ENCODE measurements around the gene KXD1. TPM values are rescaled to one million over a fixed set of nuclear protein-coding genes. Genes with fewer than 3 reads are reported as not detected.
A peak's percentile ranks its signal among the peaks of the same experiment; 100 is the strongest.
"Not testable (repeated sequence)": the region's sequence is repeated elsewhere in the genome, so short reads cannot be mapped to it uniquely, and the experiment has no call there.

The KXD1 gene, protein sequence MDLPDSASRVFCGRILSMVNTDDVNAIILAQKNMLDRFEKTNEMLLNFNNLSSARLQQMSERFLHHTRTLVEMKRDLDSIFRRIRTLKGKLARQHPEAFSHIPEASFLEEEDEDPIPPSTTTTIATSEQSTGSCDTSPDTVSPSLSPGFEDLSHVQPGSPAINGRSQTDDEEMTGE
- 84.9 and 95.9 TPM in 2 replicates for total RNA-seq (2014; rRNA removed; shearing (Covaris generic))

DNA sequence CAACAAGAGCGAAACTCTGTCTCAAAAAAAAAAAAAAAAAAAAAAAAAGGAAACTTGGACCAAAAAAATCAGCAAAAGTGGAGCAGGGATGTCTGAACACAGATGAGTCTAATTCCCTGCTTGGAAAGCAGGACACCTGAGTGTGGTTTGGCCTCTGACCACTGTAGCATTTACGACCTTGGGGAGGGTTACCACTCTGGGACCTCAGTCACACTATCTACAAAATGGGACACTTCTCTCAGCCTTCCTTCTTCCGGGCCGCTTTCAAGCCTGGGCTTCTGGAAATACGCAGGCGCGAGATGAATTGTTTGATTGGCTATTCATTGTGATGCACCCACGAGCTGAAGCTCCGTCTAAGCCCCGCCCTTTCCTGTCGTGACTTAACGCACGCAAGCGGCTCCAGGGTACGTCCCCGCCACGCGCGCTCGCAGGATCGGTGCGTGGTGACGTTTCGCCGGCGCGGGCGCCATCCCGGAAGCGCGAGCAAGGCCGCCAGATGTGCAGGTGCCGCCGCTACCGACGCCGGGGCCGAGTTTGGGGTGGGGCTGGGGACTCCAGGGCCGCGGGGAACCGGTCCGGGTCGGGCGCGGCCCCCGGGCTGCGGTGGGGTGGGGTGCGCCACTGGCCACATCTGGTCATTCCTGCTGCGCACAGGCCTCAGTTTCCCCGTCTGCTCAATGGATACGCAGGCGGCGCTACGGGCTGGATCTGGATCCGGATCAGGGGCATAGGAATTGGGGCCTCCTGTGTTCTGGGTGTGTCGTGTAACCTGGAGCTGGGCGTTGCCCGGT is at the start of gene KXD1:
Gene KXD1 (plus strand): TSS at position 460 of the 791 bp plus-strand sequence. CDS start 4,187 bp downstream, outside the sequence.
- in situ Hi-C loops (cut with HindIII; ENCODE audit: low sequenced_read_pairs) = no loop called here
- DNase-seq (ENCODE audit: low spot score) = peak; percentile 99

DNA sequence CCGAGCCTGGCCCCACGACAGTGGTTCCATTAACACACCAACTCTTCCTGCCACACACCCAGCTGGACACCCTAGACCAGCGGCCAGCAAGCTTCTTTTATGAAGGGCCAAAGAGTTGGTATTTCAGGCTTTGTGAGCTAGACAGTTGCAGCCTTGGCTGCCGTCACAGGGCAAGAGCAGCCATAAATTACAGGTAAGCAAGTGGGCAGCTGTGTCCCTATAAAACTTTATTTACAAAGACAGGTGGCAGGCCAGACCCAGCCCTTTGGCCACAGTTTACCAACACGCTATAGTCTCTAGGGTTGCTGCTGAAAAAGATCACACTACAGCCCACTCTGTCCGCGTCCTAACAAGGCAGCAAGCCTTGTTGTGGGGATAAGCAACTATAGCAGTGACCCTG is 49.1 kb upstream of the KXD1 start:
- in situ Hi-C loops (cut with HindIII; ENCODE audit: low sequenced_read_pairs) = no loop called here
- DNase-seq (ENCODE audit: low spot score) = no peak

DNA sequence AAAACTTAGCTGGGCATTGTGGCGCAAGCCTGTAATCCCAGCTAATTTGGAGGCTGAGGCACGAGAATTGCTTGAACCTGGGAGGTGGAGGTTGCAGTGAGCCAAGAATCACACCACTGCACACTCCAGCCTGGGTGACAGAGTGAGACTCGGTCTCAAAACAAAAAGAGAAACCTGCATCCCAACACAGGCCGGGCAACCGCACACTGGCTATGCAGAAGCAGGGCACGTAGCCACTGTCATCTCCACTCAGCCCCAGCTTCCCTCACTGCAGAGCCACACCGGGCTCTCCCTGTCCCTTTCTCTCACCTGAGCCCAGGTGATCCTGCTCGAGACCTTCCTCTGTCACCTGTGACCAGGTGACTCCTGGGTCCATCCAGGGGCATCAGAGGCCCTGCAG is 47.5 kb upstream of the KXD1 start:
- in situ Hi-C loops (cut with HindIII; ENCODE audit: low sequenced_read_pairs) = no loop called here
- DNase-seq (ENCODE audit: low spot score) = no peak

DNA sequence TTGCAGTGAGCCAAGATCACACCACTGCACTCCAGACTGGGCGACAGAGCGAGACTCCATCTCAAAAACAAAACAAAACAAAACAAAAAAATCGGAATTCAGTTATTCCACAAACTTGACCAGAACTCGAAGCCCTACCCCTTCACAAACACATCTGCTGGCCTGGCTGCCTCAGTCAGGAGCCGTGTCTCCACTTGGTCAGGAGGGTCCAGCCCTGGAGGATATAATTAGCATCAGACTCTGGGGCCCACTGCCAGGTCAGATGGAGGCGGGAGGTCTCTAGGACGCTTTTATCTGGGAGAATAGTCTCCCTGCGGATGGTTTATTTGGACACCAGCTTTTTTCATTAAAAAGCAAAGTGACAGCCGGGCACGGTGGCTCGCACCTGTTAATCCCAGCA is 43.8 kb upstream of the KXD1 start:
- peak; percentile 72 for DNase-seq (ENCODE audit: low spot score)
- in situ Hi-C loops (cut with HindIII; ENCODE audit: low sequenced_read_pairs) = no loop called here

DNA sequence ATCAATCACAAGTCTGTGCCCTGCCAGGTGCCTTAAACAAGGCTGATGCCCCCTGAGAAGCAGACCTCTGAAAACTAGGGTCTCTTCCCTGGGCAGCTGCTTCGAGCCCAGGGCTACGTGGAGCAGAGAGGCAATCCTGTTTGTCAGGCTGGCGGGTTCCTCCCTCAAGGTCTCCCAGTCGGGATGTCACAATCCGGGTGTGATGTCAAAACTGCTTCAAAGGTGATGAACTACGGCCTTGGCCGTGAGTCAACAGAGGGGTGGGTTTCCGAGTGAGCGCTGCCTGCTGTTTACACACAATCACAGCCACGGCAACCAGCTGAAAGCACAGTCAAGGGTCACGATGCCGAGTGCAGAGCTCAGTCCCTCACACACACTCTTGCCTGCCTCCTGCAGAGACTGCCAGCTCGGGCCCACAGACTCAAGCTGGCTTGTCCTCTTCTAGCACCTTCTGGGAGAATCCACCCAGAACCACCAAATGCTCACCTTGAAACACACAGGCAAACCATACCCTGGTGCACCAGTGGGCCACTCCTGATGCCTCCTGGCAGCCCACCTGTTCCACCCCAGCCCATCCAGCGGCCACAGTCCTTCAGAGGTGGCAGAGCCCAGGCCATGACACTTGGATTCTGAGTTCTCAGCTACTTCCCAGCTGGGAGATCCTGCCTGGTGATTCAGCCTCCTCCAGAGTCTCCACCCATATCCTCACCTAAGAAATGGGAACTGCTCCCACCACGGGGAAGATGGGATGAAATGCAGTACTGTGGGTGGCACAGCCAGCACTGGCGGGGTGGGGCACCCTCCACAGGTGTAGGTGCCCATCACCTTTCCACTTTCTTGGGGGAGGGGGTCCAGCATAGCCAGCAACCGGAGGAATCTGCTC is 42.6 kb upstream of the KXD1 start:
- no peak for DNase-seq (ENCODE audit: low spot score)
- in situ Hi-C loops (cut with HindIII; ENCODE audit: low sequenced_read_pairs) = no loop called here

DNA sequence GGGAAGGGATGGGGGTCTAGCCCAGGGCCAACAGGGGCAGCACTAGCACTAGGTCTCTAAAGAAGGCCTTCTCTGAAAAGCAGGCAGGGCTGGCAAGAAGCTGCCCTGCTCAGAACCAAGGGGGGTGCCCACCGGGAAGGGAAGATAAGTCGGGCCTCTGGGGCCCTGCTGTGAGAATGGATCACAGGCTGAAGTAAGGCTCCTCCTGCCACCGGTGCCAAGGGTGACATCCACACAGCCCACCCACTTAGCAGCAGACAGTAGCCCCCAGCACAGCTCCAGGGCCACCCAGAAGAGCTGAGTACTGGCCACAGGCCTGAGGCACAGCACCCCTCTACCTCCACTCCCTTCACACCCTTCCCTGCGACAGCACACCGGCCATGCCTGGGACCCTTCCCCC is 41.7 kb upstream of the KXD1 start:
- DNase-seq (ENCODE audit: low spot score) = no peak
- in situ Hi-C loops (cut with HindIII; ENCODE audit: low sequenced_read_pairs) = no loop called here

DNA sequence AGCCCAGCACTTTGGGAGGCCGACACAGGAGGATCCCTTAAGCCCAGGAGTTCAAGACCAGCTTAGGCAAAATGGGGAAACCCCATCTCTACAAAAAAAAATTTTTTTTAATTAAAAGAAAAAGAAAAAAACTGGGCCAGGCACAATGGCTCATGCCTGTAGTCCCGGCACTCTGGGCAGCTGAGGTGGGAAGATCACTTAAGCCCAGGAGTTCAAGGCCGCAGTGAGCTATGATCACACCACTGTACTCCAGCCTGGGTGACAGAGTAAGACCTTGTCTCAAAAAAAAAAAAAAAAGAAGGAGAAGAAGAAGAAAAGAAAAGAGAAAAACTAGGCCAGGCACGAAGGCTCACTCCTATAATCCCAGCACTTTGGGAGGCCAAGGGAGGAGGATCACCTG is 40.1 kb upstream of the KXD1 start:
- in situ Hi-C loops (cut with HindIII; ENCODE audit: low sequenced_read_pairs) = no loop called here
- DNase-seq (ENCODE audit: low spot score) = no peak

DNA sequence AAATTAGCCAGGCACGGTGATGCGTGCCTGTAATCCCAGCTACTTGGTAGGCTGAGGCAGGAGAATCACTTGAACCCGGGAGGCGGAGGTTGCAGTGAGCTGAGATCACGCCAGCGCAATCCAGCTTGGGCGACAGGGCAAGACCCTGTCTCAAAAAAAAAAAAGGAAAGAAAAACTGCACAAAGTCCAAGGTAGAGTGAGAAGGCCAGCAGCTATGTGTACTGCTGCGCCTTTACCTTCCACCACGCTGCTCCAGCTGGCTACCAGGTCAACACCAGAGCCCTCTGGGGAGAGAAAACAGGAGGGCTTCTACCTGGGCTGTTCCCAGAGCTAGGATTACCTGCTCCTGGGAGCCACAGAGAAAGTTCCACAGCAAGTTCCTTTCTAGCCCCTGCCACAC is 39.0 kb upstream of the KXD1 start:
- DNase-seq (ENCODE audit: low spot score) = no peak
- in situ Hi-C loops (cut with HindIII; ENCODE audit: low sequenced_read_pairs) = no loop called here

DNA sequence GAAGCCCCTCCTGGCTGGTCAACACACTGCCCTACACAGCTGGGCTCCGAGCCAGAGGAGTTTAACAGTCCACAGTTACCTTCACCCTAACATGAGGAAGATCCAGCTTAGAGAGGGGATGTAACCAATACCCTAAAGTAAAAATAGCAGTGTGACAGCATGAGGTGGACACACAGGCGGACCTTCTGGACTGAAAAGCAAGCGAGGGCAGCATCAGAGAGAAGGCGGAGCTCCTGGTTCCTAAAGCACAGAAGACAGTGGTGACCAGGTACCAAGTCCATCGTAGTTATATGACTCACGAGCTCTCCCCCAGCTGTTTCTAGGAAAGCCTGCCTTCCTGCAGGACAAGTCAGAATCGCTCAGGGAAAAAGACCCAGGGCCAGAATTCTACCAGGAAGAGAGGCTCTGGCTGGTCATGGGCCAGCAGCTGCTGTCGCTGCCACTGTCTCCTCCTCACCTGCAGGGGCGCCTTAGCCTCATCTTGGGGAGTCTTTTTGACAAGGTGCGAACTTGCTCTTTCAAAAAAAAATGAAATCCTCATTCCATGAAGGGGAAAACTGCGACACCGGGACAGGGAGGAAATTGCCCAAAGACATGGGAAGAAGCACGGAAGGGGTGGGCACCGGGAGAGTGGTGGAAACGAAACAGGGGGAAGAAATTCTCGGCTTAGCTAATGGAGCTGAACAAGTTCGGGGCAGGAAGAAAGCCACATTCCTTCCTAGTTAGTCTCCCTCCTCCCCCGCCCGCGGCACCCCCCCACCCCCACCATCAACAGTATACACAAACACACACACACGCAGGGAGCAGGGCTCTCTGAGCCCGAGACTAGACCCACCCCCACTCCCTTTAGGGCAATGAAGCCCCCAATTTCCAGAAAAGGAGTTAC is 37.5 kb upstream of the KXD1 start:
- in situ Hi-C loops (cut with HindIII; ENCODE audit: low sequenced_read_pairs) = no loop called here
- peak; percentile 81 for DNase-seq (ENCODE audit: low spot score)

DNA sequence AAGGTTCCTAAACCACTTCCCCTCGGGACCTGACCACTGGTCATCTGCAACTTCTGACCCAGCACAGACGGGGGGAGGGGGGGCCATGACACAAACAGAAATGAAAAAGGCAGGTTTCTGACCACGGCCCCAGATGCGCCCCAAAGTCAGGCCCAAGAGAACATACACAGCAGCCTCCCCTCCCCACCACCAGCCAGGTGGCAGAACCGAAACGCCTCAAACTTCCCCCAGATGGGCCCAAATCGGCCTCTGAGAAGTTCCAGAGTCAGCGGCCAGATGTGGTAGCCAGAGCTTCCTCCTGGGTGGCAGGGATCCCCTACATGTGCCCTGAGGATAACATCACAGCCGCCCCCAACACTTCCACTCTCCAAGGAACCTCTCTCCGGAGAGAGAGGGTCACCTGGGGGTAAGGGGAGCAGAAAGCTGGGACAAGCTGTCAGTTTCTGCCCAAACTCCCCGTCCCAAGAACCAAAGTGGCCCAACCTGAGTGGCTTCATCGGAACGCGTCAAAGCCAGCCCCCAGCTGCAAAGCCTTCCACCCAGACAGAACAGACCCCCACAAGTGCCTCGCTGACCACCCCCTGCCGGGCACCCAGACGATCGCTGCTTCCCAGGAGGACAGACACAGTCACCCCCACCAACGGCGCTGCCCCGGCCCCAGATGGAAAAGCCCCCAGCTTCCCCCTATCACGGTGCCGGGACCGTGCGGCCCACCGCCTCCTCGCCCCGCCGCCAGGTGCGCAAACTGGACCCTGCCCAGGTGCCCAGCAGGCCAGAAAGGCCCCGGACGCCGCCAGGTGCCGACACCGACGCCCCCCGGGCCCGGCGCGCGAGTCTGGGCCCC is 36.6 kb upstream of the KXD1 start:
- no peak for DNase-seq (ENCODE audit: low spot score)
- in situ Hi-C loops (cut with HindIII; ENCODE audit: low sequenced_read_pairs) = no loop called here

DNA sequence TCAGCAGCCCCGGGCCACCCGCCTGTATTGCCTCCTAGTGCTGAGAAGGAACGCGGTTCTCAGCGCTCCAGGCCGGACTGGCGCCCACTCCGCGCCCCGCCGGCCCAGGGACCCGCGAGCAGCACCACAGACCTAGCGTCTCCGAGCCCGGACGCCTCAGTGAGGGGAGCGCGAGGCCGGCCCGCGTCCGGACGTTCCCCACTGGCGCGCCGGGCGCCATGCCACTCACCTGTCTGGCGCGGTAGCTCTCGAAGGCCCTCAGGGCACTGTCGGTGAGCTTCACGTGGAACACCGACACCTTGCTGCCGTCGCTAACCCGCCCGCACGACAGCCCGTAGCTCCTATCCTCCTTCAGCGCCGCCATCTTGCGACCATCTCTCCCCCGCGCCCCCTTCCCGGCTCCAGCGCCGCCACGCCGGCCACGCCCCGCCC is 36.0 kb upstream of the KXD1 start, which contains the start of gene ELL:
Gene ELL (minus strand): TSS at position 379 of the 432 bp plus-strand sequence. CDS start 15 bp downstream, at position 364.
- no peak for DNase-seq (ENCODE audit: low spot score)
- in situ Hi-C loops (cut with HindIII; ENCODE audit: low sequenced_read_pairs) = no loop called here

DNA sequence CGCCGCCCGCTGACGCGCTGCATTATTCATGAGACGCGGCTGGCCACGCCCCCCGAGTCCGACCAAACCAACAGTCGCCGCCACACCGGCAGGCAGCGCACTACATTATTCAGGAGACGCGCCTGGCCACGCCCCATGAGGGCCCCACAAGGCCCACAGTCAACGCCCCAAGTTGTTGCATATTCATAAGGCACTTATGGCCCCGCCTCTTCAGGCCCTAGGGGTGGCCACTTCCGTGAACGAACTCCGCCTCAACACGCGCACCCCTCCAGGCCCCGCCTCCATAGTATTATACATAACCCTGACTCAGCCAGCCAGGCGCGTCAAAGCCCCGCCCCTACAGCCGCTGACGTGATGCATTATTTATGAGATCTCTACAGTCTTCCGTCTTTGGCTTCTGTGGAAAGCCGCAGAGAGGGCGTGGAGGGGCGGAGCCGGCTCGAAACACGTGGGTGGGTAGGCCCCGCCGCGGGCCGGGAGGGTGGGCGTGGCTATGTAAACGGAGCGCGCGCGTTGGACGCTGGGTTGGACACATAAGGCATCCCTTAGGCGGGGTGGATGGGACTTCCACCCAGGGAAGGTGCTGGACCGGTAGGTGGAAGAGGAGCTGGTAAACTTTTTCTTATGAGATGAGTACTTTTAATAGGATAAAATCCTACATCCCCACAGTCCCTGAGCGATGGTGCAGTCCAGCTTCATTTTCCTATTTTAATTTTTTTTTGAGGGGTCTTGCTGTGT is 35.4 kb upstream of the KXD1 start:
- peak; percentile 100 for DNase-seq (ENCODE audit: low spot score)
- in situ Hi-C loops (cut with HindIII; ENCODE audit: low sequenced_read_pairs) = no loop called here

DNA sequence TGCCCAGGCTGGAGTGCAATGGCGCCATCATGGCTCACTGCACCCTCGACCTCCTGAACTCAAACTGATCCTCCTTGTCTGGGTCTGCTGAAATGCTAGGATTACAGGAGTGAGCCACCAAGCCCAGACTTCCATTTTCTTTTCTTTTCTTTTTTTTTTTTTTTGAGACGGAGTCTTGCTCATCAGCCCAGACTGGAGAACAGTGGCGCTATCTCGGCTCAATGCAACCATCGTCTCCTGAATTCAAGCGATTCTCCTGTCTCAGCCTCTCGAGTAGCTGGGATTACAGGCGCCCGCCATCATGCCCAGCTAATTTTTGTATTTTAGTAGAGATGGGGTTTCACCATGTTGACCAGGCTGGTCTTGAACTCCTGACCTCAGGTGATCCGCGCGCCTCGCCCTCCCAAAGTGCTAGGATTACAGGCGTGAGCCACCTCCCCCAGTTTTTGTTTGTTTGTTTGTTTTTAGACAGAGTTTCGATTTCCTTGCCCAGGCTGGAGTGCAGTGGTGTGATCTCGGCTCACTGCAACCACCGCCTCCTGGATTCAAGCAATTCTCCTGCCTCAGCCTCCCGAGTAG is 34.7 kb upstream of the KXD1 start:
- in situ Hi-C loops (cut with HindIII; ENCODE audit: low sequenced_read_pairs); DNase-seq (ENCODE audit: low spot score): not testable (repeated sequence)

DNA sequence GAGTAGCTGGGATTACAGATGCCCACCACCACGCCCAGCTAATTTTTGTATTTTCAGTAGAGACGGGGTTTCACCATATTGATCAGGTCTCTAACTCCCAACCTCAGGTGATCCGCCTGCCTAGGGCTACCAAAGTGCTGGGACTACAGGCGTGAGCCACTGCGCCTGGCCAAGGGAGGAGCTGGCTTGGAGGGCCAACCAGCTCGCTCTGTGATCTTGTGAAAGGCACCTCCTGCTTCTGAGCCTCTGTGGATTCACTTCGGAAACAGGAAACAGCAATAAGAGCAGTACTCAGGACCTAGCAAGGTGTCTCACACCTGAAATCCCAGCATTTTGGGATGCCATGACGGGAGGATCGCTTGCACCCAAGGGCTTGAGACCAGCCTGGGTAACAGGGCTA is 33.8 kb upstream of the KXD1 start:
- in situ Hi-C loops (cut with HindIII; ENCODE audit: low sequenced_read_pairs) = no loop called here
- no peak for DNase-seq (ENCODE audit: low spot score)

DNA sequence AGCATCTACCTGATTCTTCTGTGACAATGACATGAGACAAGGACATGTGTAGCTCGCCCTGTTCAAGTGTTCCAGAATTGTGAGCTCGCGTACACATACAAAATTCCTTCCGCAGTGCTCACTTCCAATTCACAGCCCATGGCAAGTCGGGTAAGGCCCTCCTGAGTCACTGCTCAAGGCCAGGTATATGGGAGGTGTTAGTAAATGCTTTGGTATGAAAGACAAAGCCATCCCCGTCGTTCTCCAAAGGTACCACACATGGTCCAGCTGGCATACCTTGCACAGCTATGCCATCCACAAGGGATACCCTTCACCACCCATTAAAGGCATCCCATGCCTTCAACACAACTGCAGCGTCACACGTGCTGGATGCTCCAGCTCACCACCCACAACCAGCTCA is 31.4 kb upstream of the KXD1 start:
- in situ Hi-C loops (cut with HindIII; ENCODE audit: low sequenced_read_pairs) = no loop called here
- no peak for DNase-seq (ENCODE audit: low spot score)

DNA sequence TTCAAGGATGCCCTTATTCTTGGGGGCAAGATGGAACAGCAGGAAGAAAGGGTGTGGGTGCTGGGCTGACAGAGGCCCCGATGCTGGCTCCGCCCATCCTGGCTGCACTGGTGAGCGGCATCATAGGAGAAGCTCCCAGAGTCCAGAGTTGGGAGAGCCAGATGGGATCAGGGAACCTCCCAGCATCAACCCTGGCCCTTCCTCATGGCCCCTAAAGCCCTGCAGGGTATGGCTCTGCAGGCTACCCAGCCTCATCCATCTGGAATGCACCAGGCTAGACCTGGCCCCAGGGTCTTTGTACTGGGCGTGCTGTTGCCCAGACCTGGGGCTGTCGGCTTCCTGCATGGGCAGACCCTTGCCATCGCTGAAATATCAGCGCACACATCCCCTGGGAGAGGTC is 27.9 kb upstream of the KXD1 start:
- in situ Hi-C loops (cut with HindIII; ENCODE audit: low sequenced_read_pairs) = no loop called here
- no peak for DNase-seq (ENCODE audit: low spot score)

DNA sequence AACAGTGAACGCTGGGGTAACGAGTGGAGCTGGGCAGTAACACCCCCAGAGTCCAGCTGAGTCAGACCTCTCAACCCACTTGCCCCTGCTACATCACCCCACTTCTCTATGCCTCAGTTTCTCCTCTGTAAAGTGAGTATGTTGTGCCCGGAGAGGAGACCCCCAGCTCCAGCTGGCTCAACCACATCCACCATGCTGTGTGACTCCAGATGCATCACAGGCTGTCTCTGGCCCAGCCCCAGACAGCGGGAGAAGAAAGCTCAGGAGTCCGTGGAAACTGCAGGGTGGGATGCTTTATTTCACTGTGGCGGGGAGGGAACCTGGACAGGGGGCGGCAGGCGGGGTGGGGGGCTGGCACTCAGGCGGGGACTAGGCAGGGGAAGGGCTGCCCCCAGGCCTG is 26.2 kb upstream of the KXD1 start:
- DNase-seq (ENCODE audit: low spot score) = no peak
- in situ Hi-C loops (cut with HindIII; ENCODE audit: low sequenced_read_pairs) = no loop called here

Measured in G401 (cell line).